Nucleus accumbens (tissue), 56 donors: ENCODE measurements around the gene TANC1.
"Not testable (repeated sequence)": the region's sequence is repeated elsewhere in the genome, so short reads cannot be mapped to it uniquely, and the experiment has no call there.

Experiments used
- DNase-seq, 56 donors: peaks; one replicate each; lab custom pipeline; 2025; lab: John Stamatoyannopoulos, UW

TANC1 gene

DNA sequence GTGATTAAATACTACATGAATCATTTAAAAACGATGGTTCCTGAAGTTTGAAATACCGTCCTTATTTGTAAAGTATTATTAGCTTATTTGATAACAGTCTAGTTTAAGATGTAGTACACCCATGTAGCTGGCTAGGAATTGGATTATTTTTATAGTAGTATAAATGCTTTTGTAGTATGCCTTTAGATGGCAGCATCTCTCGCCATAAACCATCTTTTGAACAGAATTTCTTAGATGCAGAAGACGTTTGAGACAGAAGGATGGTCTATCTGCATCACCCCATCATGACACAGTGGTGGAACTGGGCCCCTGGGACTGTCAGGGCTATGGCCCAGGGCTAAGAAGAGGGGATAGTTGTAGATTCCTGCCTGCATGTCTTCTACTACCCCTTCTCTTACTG is 165.4 kb downstream of the TANC1 start:
- DNase-seq: no peak

DNA sequence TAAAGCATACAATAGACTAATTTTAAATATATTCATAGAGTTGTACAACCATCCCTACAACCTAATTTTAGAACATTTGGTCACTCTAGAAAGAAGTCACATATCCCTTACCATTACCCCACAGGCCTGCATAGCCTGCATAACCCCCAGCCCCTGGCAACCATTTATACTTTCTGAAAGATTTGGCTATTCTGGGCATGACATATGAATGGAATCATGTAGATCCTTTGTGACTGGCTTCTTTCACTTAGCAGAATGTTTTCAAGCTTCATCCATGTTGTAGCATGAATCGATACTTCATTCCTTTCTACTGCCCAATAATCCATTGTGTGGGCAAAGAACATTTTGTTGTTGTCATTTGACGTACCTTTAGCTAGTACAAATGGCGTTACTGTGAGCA is 166.5 kb downstream of the TANC1 start:
- DNase-seq: no peak

- DNase-seq: no peak
Observed at GRCh38 chr2:159136391-159136790, 168.0 kb downstream of the TANC1 start.

- no peak for DNase-seq
Observed at GRCh38 chr2:159137511-159138241, 169.2 kb downstream of the TANC1 start.

- DNase-seq: no peak
Observed at GRCh38 chr2:159138642-159139182, 170.3 kb downstream of the TANC1 start.

DNA sequence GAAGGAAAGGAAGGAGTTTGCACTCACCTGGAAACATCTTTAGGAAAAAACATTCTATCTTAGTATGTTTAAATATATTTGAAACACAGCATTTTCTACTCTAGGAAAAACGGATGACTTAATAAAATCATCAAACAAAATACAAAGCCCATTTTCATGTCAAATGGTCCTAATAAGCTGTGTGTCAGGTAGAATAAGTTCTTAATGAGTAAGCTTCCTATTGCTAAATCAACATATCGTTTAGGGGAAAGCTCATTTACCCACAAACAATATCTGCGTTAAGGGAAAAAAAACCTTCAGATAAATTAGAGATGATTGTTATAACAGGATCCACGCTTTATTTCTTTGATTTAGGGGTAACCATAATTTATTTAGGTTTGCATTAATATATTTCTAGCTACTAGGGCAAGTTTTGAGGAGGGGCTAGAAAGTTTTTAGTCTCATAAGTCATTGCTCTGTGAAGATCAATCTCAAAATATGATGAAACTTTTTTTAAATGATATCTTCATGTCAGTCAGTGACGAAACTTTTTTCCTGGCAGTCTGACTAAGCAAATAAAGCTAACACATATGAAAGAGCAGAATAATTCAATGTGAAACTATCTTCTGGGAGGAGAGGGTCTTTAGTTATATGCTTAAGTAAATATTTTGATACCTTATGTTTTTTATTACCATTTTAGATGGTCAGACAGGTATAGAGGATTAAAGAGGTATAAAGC is 170.9 kb downstream of the TANC1 start:
- no peak for DNase-seq

- no peak for DNase-seq
Observed at GRCh38 chr2:159140070-159140769, 171.8 kb downstream of the TANC1 start.

DNA sequence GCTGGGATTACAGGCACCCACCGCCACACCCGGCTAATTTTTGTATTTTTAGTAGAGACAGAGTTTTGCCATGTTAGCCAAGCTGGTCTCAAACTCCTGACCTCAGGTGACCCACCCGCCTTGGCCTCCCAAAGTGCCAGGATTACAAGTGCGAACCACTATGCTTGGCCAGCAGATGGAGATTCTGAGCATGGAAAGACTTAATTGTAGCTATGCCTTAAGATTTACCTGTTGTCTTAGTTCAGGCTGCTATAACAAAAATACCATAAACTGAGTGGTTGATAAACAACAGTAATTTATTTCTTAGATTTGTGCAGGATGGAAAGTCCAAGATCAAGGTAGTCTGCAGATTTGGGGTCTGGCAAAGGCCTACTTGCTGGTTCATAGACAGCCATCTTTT is 172.4 kb downstream of the TANC1 start:
- not testable (repeated sequence) for DNase-seq

DNA sequence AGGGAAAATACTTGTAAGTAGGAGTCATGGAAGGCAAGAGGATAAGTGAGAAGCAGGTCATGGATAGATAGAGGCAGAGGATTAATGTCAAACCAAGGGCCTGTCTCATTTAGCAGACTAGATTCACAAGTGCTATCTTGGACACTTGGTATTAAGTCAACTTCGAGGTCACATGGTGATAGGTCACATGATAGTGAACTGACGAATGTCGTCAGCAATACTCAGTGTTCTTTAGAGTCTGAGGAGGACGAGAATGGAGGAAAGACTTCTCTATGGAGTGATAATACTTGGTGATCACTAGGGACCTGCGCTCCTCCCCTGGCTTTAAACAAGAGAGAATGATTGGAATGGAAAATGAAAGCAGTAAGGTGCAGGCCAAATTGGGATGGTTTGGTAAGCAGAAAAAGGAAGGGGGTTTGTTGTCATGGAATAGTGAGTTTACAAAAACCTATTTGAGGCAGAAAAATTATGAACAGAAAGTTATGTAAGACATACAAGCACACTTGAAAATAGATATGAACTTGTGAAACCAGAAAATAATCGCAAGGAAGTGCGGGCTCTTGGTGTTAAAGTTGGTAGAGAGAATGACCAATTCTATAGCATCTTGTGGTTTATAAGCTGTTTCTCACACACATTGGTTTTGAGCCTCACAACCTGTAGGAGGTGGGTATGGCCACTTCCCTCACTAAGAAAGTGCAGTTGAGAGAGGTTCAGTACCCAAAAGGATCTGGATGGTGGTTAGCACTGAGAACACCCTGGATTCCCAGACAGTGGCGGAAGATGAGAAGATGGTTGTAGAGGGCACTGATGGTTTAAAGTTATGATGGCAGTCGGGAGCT is 176.6 kb downstream of the TANC1 start:
- no peak for DNase-seq

DNA sequence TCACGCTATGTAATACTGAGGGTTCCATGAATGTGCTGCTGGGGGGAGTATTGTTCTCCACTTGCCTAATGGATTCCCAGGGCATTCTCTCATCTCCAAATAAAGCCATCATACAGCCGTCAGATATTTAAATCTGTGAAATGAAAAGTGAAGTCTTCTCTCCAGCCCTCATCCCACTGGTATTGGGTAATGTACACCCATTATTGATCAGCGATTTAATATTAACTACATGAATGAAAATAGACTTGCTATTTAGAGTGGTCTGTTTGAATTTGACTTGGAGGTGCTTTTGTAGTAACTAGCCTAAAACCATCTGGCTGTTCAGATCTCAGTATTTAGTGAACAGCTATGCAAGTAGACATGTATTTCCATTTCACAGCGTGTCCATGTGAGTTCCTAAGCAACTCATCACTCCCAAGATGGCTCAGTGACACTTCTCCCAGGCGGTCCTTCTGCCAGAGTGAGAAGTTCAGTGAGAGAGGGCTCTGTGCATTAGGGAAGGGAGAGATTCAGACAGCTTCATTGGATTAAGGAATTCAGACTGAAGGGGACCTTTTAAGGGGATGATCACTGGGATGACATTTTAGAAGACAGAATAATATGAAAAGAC is 177.4 kb downstream of the TANC1 start:
- DNase-seq: no peak

- DNase-seq: no peak
Observed at GRCh38 chr2:159146996-159147666, 178.7 kb downstream of the TANC1 start.

DNA sequence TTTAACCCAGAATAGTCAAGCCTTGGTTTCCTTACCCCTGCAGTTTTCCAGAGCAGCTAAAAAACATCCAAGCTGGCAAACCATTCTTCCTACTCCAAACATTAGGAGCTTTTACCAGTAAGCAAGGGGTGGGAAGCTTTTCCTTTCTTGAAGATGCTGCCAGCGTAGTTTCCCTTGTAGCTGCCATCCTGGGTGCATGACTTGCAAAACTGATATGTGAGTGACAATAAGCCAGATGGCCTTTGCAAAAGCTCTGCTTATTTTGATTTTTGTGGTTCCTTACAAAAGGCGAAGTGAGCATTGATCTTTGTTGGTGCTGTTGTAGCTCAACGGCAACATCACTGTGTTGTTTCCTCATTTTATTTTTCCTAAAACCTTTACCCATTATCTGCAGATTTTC is 179.2 kb downstream of the TANC1 start:
- DNase-seq: no peak

- no peak for DNase-seq
Observed at GRCh38 chr2:159148901-159149300, 180.5 kb downstream of the TANC1 start.

DNA sequence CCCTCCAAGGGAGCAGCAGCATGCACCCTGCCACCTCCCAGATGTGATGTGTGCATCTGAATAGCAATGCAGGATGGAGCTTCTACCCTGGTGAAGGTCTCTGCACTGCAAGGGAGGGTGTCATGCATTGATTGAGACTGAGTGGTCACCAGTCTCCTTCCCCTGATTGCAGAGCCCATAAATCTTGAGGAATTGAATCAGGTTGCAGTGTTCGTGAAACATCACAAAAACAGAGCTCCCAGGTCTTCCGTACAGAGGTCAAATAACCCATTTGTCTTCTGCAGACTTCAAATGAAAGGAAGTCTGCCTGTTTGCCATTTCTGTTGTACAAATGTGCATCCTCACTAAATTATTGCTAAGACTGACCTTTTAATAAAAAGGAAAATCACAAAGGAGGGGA is 181.3 kb downstream of the TANC1 start:
- no peak for DNase-seq

GRCh38 chr2:159150280-159150746 is 181.9 kb downstream of the TANC1 start:
- DNase-seq: no peak

DNA sequence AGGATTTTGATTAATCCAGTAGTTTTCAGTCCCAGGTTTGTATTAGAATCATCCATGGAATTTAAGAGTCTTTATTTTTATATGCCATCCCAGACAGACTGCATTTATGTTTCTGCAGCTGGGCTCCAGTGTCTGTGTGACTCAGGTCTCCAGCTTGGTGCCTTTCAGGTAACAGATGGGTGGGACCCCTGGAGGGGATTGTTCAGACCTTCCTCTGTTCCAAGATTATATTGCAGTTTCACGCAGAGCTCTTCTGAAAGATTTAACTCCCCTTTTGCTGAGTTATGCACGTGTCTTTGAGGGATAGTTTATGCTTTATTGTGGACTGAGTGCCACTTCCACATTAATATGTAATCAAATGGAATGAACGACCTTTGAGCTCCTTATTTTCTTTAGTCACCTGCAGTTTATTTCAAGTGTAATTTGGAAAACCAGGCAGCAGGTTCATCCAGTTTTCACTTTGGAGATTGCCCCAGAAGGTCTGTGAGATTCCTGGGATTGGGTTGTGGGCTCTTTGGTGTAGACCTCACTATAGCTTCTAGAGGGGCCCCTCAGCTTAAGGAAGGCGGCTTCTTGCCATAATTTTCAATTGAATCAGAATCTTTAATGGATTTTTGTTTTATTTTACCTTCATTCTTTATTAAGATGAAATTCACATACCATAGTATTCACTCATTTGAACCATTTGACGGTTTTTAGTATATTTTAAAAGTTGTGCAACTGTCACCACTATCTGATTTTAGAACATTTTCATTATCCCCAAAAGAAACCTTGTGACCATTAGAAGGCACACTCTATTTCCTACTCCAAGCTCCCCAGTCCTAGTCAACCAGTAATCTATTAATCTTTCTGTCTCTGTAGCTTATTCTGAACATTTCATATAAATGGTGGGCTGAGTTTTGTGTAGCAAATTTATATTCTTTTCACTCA is 183.0 kb downstream of the TANC1 start:
- no peak for DNase-seq

GRCh38 chr2:159152128-159152778 is 183.8 kb downstream of the TANC1 start:
- no peak for DNase-seq

- no peak for DNase-seq
Observed at GRCh38 chr2:159153063-159153462, 184.6 kb downstream of the TANC1 start.
